H1 (cell line): ENCODE results near the gene TCF7L2. TPM values are rescaled to one million over a fixed set of nuclear protein-coding genes. Genes with fewer than 3 reads are reported as not detected.

Experiments used
- ASH2L ChIP-seq: fragments of 200-600, 300-600 bp; sonication (generic); IDR thresholded peaks from one replicate; pipeline ENCODE4 v1.7.1; 2017; ENCODE audit warnings: low read length
- BACH1 ChIP-seq: IDR thresholded peaks from 2 replicates; pipeline ENCODE4 v1.6.1; 2012; ENCODE audit warnings: low read length, improper control_type of control experiment
- CBX8 ChIP-seq: fragments of 300-800, 300-1000 bp; sonication (generic); IDR thresholded peaks from 2 replicates; pipeline ENCODE4 v1.7.1; 2016; ENCODE audit warnings: low read depth, low read length, borderline replicate concordance
- CEBPB ChIP-seq: IDR thresholded peaks from 2 replicates; pipeline ENCODE4 v1.6.1; 2012; ENCODE audit warnings: low read depth, low read length
- JUN ChIP-seq: IDR thresholded peaks from 2 replicates; pipeline ENCODE4 v1.6.1; 2011; ENCODE audit warnings: low read depth, mild to moderate bottlenecking, improper control_type of control experiment, low read length
- KDM4A ChIP-seq: IDR thresholded peaks from one replicate; pipeline ENCODE4 v1.7.1; 2012; ENCODE audit warnings: low read depth, mild to moderate bottlenecking, moderate library complexity, low read length, inconsistent platforms; ENCODE audit not compliant: severe bottlenecking
- NANOG ChIP-seq: IDR thresholded peaks from 2 replicates; pipeline ENCODE4 v1.6.1; 2011; ENCODE audit warnings: low read length, low read depth, mild to moderate bottlenecking, inconsistent platforms; ENCODE audit not compliant: insufficient read depth, poor library complexity, severe bottlenecking
- NRF1 ChIP-seq: IDR thresholded peaks from 2 replicates; pipeline ENCODE4 v1.6.1; 2011; ENCODE audit warnings: mild to moderate bottlenecking, low read depth, low read length, improper control_type of control experiment
- RXRA ChIP-seq: IDR thresholded peaks from 2 replicates; pipeline ENCODE4 v1.6.1; 2011; ENCODE audit warnings: low read depth, mild to moderate bottlenecking, low read length, moderate library complexity; ENCODE audit not compliant: insufficient read depth
- SP1 ChIP-seq: IDR thresholded peaks from 2 replicates; pipeline ENCODE4 v1.6.1; 2011; ENCODE audit warnings: low read depth, low read length
- SRF ChIP-seq: IDR thresholded peaks from 2 replicates; pipeline ENCODE4 v1.6.1; 2011; ENCODE audit warnings: mild to moderate bottlenecking, low read depth, low read length, moderate library complexity
- polyA plus RNA-seq, 7 experiments: library from polyadenylated mRNA; depleted of rRNA in 3 of 7; stranded (reverse) in 5 of 7; unstranded in 2 of 7; fragments of >200 nt in 5 of 7; fragments of 200-250 nt in 2 of 7; gene quantifications; 1 replicate in 5 of 7; 2 replicates in 1 of 7; 4 replicates in 1 of 7; pipeline versions ENCODE4 v1.2.1 to v1.2.3, GENCODE V29; 2011 to 2013; ENCODE audit warnings: missing spikeins in 2 of 7, mixed read lengths in 2 of 7
- total RNA-seq: library from RNA; stranded (reverse); fragmentation: NEBNext Ultra II Directional; extraction: Animal tissue kit (Norgen Biotek cat#: 25700); gene quantifications from 2 replicates; pipeline ENCODE4 v1.2.1, GENCODE V29; 2021

The TCF7L2 gene
- total and polyA plus RNA-seq, 2 of the 8 experiments (the other 6 are each of a cell fraction or from before 2014, with no cell fraction given), result 33.9 to 67.3 TPM

DNA sequence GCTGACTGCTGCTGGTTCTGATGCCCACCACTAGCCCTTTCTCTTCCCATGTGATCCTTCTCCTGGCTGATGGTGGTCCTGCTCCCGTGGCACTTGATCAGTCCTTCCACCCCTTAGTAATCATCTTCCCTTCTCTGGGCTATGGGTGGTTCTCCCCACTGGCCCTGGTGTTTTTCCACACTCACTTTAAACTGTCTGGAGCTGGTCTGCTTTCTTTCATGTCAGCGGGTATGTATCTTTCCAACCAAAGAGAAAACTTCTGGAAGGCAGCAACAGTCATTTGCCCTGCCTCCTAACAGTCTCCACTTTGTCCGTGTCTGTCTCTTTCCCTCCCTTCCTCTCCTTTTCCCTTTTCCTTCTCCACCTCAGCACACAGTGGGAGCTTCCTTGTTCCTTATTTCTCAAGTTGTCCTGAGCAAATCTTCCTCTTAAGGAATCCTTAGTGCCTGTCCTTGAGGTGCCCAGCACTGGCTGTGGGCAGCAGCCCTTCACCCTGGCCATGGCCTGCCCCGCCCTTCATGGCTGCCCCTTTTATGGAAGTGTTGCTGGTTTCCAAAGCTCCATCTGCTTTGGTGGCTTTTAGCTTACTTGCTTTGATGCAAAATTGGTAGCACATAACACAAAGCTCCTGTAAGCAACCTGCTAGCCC is 189.0 kb downstream of the TCF7L2 start (continued):
- TF ChIP-seq CBX8 (no peak), SP1 (no peak), NRF1 (no peak), RXRA (no peak), NANOG (no peak), JUN (no peak), CEBPB (no peak), KDM4A (no peak), ASH2L (no peak), SRF (no peak), BACH1 (no peak)
